A549 (cell line): ENCODE data around the gene ARPC1B. TPM values are rescaled to one million over a fixed set of nuclear protein-coding genes. Genes with fewer than 3 reads are reported as not detected.

Source experiments
- ATAC-seq, 2 experiments: fragments of 200-7000 bp in 1 of 2; fragments of >200 bp in 1 of 2; cut with Nextera tagmentation in 1 of 2; cut with Tn5 transposase in 1 of 2; 3 replicates each; pipeline versions ENCODE4 v1.8.0 to v1.9.1; 2018 to 2020; ENCODE audit warnings: mild to moderate bottlenecking in 1 of 2, moderate library complexity in 1 of 2
- CTCF ChIA-PET: fragments of 300-600 bp; sonication (Branson Sonifier 250); formaldehyde crosslinking; extraction: SDS; loops from one replicate; lab custom pipeline; 2021; ENCODE audit warnings: antibody characterized with exemption, inconsistent platforms; lab: Yijun Ruan, JAX
- POLR2A ChIA-PET: fragments of 350-600 bp; formaldehyde crosslinking; extraction: SDS; loops from one replicate; lab custom pipeline; 2021; ENCODE audit warnings: antibody characterized with exemption, inconsistent platforms; lab: Yijun Ruan, JAX
- DNase-seq, 2 experiments: peaks; one replicate each; pipeline versions ENCODE4 v3.0.0 to v3.0.0-alpha.2; 2011 to 2016; ENCODE audit warnings: low read depth in 1 of 2, low spot score in 1 of 2
- FAIRE-seq: peaks from 2 replicates; lab custom pipeline; 2011; peaks lifted over from hg19 to GRCh38; lab: Jason Lieb, UNC
- H3K27ac ChIP-seq, 2 experiments: fragments of >200 bp; sonication (Bioruptor Twin); formaldehyde crosslinking; 3 replicates each; pipeline ENCODE4 v1.5.1; 2016 to 2017
- H3K4me1 ChIP-seq: fragments of >200 bp; sonication (Bioruptor Twin); formaldehyde crosslinking; 3 replicates; pipeline ENCODE4 v1.6.1; 2016
- H3K4me2 ChIP-seq: fragments of >200 bp; sonication (Bioruptor Twin); formaldehyde crosslinking; 3 replicates; pipeline ENCODE4 v1.6.1; 2016
- H3K4me3 ChIP-seq: fragments of >200 bp; sonication (Bioruptor Twin); formaldehyde crosslinking; 3 replicates; pipeline ENCODE4 v1.5.1; 2016
- H3K9me3 ChIP-seq: fragments of >200 bp; sonication (Bioruptor Twin); formaldehyde crosslinking; 3 replicates; pipeline ENCODE4 v1.6.1; 2016
- CHD4 ChIP-seq: fragments of 200-600 bp; sonication (generic); IDR thresholded peaks from 2 replicates; pipeline ENCODE4 v1.6.1; 2016; ENCODE audit warnings: antibody characterized with exemption, mild to moderate bottlenecking, borderline replicate concordance
- EHMT2 ChIP-seq: fragments of 200-600 bp; sonication (generic); IDR thresholded peaks from 2 replicates; pipeline ENCODE4 v1.6.1; 2016; ENCODE audit warnings: antibody characterized with exemption, low read depth, mild to moderate bottlenecking, moderate library complexity
- HOXA7 ChIP-seq: fragments of 250-450 bp; sonication (Bioruptor Pico); IDR thresholded peaks from 2 replicates; pipeline ENCODE4 v1.5.0; 2020; ENCODE audit warnings: mild to moderate bottlenecking, moderate library complexity
- JUNB ChIP-seq: fragments of >200 bp; sonication (Bioruptor Twin); formaldehyde crosslinking; IDR thresholded peaks from 2 replicates; pipeline ENCODE4 v1.6.1; 2016
- POLR2A ChIP-seq: IDR thresholded peaks from 2 replicates; pipeline ENCODE4 v1.6.1; 2012; ENCODE audit warnings: mild to moderate bottlenecking, low read length
- POLR2AphosphoS2 ChIP-seq: conservative IDR thresholded peaks from 2 replicates; pipeline ENCODE4 v1.6.1; 2012; ENCODE audit warnings: low read length, improper control_type of control experiment, inconsistent platforms
- RAD21 ChIP-seq, 2 experiments: fragments of >200 bp in 1 of 2; sonication (Bioruptor Twin) in 1 of 2; formaldehyde crosslinking in 1 of 2; IDR thresholded peaks in 1 of 2; conservative IDR thresholded peaks in 1 of 2; 2 replicates in 1 of 2; 3 replicates in 1 of 2; pipeline ENCODE4 v1.6.1; 2012 to 2018; ENCODE audit warnings: inconsistent platforms in 1 of 2
- WGBS: methylation state at CpG from one replicate; pipeline ENCODE4 v1.1.6; 2017; ENCODE audit errors: missing lambda C conversion rate; 5-methylcytosine and 5-hydroxymethylcytosine counted together
- polyA plus RNA-seq, 4 experiments: library from polyadenylated mRNA; depleted of rRNA in 3 of 4; stranded (reverse); fragments of >200 nt; fragmentation: RNase III in 1 of 4; extraction: RNeasy Plus Mini Kit Qiagen cat#74134 plus additional on column Dnase treatment in 1 of 4; gene quantifications; 2 replicates in 3 of 4; 3 replicates in 1 of 4; pipeline ENCODE4 v1.2.3, GENCODE V29; 2011 to 2017
- TF ChIP-seq, protein P1 (sequence below): IDR thresholded peaks from 2 replicates; pipeline ENCODE4 v1.6.1; 2012; ENCODE audit warnings: low read depth, borderline replicate concordance
- TF ChIP-seq, protein P2 (sequence below): fragments of 250-450 bp; sonication (Bioruptor Pico); IDR thresholded peaks from 2 replicates; pipeline ENCODE4 v1.5.0; 2020; ENCODE audit warnings: low read depth, mild to moderate bottlenecking, moderate library complexity
- TF ChIP-seq, protein P3 (sequence below): fragments of 150-350 bp; IDR thresholded peaks from 2 replicates; pipeline ENCODE4 v1.6.1; 2014; ENCODE audit warnings: low read depth, mild to moderate bottlenecking, low read length
- TF ChIP-seq, protein P4 (sequence below): fragments of >200 bp; sonication (Bioruptor Twin); formaldehyde crosslinking; IDR thresholded peaks from 2 replicates; pipeline ENCODE4 v1.6.1; 2016

The ARPC1B gene
- polyA plus RNA-seq, 2 of the 4 experiments (the other 2 are of a cell fraction), result 197 to 294 TPM

DNA sequence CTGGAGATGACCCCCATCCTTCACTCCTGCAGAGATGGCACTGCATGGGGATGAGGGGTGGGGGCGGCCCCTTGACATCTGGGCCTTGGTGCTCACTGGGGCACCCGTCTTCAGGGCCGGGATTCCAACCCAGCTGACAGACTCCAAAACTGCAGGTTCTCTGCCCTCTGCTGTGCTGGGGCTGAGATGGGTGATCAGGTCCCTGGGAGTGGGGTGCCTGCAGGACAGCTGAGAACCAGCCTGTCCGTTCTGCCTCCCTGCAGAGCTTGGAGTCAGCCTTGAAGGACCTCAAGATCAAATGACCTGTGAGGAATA lies 19.6 kb downstream of the ARPC1B start:
- WGBS, result 80% methylated on average over 1 of the region's 4 CpGs
- Histone ChIP-seq H3K9me3 (no peaks in the 10 kb centered on the region), H3K4me1 (no peaks in the 10 kb centered on the region), H3K27ac (no peak overlapping the region), H3K4me2 (no peak overlapping the region), H3K4me3 (no peak overlapping the region)
- TF ChIP-seq, protein P1, sequence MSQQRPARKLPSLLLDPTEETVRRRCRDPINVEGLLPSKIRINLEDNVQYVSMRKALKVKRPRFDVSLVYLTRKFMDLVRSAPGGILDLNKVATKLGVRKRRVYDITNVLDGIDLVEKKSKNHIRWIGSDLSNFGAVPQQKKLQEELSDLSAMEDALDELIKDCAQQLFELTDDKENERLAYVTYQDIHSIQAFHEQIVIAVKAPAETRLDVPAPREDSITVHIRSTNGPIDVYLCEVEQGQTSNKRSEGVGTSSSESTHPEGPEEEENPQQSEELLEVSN, result no peak
- no peak for TF ChIP-seq JUNB
- no peak for TF ChIP-seq POLR2A
- TF ChIP-seq HOXA7 (CRISPR knock-in tag), result no peak
- DNase-seq (no peak), ATAC-seq (no peak), FAIRE-seq (no peak)
- POLR2A ChIA-PET, result interaction anchor here (2.6 kb wide), 1 partner anchor 14 kb away, joined by 8 read pairs; the partner anchor contains the start of genes BUD31 and PDAP1
- CTCF ChIA-PET, result interaction anchor here (1.0 to 1.6 kb wide), 3 partner anchors 8 to 22 kb away, joined by 3 to 4 read pairs (median 3); no protein-coding TSS in a partner anchor

DNA sequence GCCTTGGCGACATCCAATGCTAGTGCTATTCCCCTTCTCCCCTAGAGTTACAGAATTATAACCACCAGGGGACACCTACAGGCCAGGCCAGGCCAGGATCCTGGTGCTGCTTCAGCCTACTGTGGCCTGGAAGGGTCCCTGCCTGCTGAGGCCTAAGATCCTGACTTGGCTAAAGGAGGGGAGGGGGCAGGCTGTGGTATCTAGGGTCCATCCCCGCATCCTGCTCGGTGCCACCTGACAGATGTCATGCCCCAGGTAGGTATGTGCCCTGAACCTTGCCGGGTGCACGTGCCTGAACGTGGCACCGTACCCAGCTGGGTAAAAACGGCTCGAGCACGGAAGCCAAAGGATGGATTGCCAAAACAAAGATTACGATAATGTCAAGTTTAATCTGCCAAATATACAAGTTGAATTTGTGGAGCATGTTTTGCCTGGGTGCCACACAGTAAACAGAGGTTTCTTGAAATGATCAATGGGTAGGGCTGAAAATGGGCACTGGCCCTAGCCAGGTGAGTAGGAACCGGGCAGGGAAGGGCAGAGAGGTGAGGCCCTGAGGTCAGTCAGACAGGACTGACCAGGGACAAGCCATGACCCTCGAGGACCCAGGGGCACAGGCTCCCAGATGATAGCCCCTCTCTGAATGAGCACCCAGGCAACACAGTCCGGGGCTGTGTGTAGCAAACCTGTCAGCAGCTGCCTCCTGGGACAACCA lies 21.2 kb downstream of the ARPC1B start:
- Histone ChIP-seq H3K27ac (no peak overlapping the region), H3K9me3 (no peaks in the 10 kb centered on the region), H3K4me2 (no peak overlapping the region)
- ChIA-PET POLR2A (interaction anchor here (0.6 kb wide), 1 partner anchor 91 kb away, joined by 3 read pairs; no protein-coding TSS in a partner anchor), CTCF (interaction anchor here (1.1 to 1.4 kb wide), 2 partner anchors 10 to 12 kb away, joined by 3 to 4 read pairs; partner anchors contain the start of gene PDAP1)
- ATAC-seq (peak; percentile 36 to 44; a peak in 3 of 6 replicates), DNase-seq (no peak)
- peak in 1 of 2 experiments; percentile 15; a peak in 1 of 5 replicates for TF ChIP-seq RAD21 (conservative IDR thresholded peaks at IDR 0.05 in 1 of 2, IDR thresholded peaks at IDR 0.05 in 1 of 2)
- TF ChIP-seq POLR2AphosphoS2, result 0 out of 2 replicates have a peak, but pooled peaks have one; percentile 12
- TF ChIP-seq, protein P2, sequence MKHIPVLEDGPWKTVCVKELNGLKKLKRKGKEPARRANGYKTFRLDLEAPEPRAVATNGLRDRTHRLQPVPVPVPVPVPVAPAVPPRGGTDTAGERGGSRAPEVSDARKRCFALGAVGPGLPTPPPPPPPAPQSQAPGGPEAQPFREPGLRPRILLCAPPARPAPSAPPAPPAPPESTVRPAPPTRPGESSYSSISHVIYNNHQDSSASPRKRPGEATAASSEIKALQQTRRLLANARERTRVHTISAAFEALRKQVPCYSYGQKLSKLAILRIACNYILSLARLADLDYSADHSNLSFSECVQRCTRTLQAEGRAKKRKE (CRISPR knock-in tag), result no peak
- TF ChIP-seq, all 56 proteins: peak for 2
- FAIRE-seq, result no peak
- 84% methylated on average over 13 of the region's 14 CpGs for WGBS
- no peaks in the 10 kb centered on the region for H3K4me1 ChIP-seq
- H3K4me3 ChIP-seq, result no peak overlapping the region

DNA sequence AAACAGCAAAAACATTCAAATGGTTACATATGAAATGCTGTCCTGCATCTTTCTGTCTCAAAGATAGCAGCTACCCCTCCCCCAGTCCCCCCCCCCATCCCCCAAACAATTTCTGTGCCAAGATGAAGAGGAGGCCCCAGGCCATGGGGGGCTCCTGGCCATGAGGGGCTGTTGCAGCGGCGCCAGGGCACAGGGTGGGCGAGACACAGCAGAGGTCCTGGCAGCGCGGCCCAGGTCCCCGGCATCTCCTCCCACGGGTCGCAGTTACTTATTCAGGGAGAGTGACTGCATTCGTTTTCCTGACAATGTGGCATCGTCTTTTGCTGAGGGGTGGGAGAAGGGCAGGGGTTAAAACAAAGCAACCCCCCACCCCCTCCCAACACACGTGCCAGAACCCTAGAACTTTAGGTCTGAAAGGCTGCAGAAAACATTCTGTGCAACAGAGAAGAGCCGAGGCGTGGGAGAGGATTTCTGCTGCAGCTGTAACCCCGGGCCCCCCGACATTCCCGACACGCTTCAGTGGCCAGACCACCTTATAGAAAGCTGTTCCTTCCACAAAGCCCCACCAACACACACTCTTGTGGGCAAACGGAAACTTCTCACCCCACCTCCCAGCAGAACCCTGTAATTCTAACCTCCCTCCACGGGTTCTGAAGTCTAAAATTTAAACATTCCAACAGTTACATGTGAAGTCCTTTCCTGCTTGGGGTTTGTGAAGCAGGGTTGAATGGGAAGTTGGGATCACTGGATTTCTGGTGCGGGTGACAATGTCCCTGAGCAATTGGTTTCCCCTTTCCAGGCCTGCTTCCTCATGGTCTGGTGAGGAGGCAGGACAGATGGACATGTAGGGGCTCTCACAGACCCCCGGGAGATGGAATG lies 22.1 kb downstream of the ARPC1B start:
- TF ChIP-seq, protein P1, result no peak
- TF ChIP-seq, protein P3, sequence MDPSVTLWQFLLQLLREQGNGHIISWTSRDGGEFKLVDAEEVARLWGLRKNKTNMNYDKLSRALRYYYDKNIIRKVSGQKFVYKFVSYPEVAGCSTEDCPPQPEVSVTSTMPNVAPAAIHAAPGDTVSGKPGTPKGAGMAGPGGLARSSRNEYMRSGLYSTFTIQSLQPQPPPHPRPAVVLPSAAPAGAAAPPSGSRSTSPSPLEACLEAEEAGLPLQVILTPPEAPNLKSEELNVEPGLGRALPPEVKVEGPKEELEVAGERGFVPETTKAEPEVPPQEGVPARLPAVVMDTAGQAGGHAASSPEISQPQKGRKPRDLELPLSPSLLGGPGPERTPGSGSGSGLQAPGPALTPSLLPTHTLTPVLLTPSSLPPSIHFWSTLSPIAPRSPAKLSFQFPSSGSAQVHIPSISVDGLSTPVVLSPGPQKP, result no peak
- TF ChIP-seq EHMT2, result no peak
- TF ChIP-seq JUNB, result no peak
- TF ChIP-seq, protein P4, sequence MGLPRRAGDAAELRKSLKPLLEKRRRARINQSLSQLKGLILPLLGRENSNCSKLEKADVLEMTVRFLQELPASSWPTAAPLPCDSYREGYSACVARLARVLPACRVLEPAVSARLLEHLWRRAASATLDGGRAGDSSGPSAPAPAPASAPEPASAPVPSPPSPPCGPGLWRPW, result no peak
- TF ChIP-seq CHD4, result no peak
- H3K4me1 ChIP-seq, result no peaks in the 10 kb centered on the region
- FAIRE-seq (no peak), ATAC-seq (no peak), DNase-seq (no peak)
- 85% methylated on average over 21 of the region's 21 CpGs for WGBS
- no peak overlapping the region for H3K4me2 ChIP-seq
- H3K4me3 ChIP-seq, result no peak overlapping the region
- no peak overlapping the region for H3K27ac ChIP-seq
- H3K9me3 ChIP-seq, result no peaks in the 10 kb centered on the region
- ChIA-PET CTCF (interaction anchor here (0.7 to 1.4 kb wide), 3 partner anchors 9 to 11 kb away, joined by 3 to 4 read pairs (median 3); partner anchors contain the start of gene PDAP1), POLR2A (interaction anchor here (0.6 kb wide), 1 partner anchor 91 kb away, joined by 3 read pairs; no protein-coding TSS in a partner anchor)
